Activated CD8-positive, alpha-beta memory T cell treated with anti-CD3 and anti-CD28 coated beads, Interleukin-2, amount 50 U/mL, for 1 hour (primary cell): ENCODE data around the gene MIPOL1.
"Not testable (repeated sequence)": the region's sequence is repeated elsewhere in the genome, so short reads cannot be mapped to it uniquely, and the experiment has no call there.

Experiments
- DNase-seq: peaks from one replicate; pipeline ENCODE4 v3.0.0-alpha.2; 2020; ENCODE audit errors: extremely low read depth

MIPOL1 gene

DNA sequence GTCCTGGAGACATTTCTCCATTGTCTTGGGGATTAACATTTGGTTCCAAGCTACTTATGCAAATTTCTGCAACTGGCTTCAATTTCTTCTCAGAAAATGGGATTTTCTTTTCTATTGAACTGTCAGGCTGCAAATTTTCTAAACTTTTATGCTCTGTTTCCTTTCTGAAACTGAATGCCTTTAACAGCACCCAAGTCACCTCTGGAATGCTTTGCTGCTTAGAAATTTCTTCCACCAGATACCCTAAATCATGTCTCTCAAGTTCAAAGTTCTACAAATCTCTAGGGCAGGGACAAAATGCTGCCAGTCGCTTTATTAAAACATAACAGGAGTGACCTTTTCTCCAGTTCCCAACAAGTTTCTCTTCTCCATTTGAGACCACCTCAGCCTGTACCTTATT, 264.7 kb downstream of the MIPOL1 start:
- not testable (repeated sequence) for DNase-seq

DNA sequence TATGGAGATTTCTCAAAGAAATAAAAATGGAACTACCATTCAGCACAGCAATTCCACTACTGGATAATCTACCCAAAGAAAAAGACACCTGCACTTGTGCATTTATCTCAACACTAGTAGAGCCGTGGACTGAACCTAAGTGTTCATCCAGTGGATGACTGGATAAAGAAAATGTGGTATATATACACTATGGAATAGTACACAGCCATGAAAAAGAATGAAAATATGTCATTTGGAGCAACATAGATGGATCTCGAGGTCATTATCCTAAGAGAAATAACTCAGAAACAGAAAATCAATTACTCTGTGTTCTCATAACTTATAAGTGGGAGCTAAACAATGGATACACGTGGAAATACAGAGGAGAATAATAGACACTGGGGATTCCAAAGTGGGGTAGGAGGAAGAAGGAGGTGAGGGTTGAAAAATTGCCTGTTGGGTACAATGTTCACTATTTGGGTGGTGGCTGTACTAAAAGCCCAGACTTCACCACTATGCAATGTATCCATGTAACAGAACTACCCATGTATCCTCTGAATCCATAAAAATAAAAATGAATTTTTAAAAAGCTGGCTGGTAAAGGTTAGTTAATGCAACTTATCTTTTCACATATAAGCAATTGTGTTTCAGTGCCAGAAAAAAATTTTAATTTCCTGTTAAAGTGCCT, 266.6 kb downstream of the MIPOL1 start:
- DNase-seq = no peak

DNA sequence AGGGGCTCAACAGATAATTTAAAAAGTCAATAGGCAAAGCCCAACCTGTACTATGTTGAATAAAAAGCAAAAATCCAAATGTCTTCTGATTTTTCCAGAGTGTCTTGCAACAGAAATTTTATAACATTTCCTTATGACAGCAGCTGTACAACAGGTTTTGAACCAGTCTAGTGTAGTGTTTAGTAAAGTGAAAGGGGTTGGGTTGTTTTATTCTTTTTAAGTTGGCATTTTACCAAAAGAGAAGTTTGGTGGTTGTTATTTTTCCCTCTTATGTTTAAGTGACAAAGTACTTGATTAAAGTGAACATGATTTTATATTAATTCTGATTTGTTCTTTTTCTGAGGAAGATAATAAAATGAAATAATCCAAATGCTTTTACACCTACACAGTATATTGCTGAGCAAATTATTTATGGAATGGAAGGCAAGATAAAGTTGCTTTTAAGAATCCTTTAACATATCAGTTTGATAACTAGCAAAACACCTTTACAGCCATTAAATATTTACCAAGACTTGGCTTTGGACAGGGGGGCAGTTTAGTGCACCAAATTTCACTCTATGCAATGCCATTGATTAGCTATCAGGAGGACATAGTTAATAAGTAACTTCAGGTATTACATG, 268.4 kb downstream of the MIPOL1 start:
- DNase-seq = no peak

DNA sequence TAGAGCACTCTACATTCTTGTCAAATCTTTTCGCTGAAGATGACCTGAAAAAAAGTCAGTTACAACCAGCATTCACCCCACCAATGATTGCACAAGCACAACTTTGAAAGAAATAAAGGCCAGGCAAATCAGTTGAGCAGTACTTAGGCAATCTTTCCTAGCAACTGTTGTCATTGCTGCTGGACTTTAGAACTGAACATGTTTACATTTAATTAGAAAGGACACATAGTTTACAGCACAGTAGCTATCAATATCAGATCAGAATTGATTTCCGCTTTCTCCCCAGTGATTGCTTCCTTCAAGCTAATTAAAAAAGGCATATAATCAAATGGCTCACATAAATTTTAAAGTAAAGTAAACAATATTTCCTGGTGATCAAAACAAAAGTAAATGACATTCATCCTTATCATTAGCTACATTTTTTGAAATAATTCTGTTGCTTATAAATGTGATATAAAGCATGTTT, 268.9 kb downstream of the MIPOL1 start:
- DNase-seq = no peak

DNA sequence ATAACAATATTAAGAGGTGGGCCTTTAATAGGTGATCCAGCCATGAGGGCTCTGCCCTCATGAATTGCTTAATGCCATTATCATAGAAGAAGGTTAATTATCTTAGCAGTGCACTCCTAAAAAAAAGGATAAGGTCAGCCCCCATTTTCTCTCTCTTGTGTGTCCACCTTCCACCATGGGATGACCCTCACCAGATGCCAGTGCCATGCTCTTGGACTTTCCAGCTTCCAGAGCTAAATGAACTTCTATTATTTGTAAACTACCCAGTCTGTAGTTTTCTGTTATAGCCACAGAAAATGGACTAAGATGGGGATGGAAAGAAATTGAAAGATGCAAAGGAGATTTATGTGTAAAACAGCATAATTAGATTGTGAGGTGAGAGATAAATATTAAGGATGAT, 271.9 kb downstream of the MIPOL1 start:
- DNase-seq = no peak

DNA sequence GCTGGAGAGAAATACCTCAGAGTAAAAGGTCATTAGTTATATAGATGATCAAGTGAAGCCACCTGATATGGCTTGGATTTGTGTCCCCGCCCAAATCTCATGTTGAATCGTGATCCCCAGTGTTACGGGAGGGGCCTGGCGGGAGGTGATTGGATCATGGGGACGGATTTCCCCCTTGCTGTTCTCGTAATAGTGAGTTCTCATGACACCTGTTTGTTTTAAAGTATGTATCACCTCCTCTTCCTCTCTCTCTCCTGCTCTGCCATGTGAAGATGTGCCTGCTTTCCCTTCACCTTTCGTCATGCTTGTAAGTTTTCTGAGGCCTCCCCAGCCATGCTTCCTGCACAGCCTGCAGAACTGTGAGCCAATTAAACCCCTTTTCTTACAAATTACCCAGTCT, 272.5 kb downstream of the MIPOL1 start:
- DNase-seq = no peak

DNA sequence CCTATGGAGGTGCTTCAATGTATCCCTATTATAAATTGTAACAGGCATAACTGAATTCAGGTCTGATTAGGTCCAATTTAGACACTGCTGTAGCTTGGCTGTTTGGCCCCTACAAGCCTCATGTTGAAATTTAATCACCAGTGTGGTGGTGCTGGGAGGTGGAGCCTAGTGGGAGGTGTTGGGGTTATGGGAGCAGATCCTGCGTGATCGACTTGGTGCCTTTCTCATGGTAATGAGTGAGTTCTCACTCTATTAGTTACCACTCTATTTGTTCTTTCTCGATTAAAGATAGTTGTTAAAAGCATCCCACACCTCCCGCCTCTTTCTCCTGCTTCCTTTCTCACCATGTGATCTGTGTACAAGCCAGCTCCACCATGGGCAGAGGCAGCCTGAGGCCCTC, 275.2 kb downstream of the MIPOL1 start:
- no peak for DNase-seq

DNA sequence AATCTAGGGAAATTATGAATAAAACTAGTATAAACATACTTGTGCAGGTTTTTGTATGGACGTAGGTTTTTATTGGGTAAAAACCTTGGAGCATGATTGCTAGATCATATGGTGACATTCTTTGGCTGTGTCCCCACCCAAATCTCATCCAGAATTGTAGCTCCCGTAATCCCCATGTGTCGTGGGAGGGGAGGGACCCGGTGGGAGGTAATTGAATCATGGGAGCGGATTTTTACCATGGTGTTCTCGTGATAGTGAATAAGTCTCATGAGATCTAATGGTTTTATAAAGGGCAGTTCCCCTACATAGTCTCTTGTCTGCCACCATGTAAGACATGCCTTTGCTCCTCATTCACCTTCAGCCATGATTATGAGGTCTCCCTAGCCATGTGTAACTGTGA, 276.5 kb downstream of the MIPOL1 start:
- no peak for DNase-seq

DNA sequence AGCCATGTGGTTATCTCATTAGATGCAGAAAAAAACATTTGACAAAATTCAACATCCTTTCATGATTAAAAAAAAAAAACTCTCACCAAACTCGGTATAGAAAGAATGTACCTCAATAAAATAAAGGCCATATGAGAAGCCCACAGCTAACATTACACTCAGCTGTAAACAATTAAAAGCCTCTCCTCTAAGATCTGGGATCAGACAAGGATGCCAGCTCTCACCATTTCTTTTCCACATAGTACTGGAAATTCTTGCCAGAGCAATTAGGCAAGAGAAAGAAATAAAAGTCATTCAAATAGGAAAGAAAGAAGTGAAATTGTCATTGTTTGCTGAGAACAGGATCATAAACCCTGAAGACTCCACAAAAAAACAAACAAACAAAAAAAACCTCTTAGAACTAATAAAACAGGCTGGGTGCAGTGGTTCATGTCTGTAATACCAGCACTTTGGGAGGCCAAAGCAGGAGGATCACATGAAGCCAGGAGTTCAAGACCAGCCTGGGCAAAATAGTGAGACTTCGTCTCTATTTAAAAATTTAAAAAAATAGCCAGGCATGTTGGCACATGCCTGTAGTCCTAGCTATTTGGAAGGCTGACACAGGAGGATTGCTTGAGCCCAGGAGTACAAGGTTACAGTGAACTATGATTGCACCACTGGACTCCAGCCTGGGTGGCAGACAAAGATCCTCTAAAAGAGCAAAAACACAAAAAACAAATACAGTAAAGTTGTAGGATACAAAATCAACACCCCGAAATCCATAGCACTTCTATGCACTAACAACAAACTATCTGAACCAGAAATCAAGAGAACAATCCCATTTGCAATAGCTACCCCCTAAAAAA, 282.9 kb downstream of the MIPOL1 start:
- no peak for DNase-seq

DNA sequence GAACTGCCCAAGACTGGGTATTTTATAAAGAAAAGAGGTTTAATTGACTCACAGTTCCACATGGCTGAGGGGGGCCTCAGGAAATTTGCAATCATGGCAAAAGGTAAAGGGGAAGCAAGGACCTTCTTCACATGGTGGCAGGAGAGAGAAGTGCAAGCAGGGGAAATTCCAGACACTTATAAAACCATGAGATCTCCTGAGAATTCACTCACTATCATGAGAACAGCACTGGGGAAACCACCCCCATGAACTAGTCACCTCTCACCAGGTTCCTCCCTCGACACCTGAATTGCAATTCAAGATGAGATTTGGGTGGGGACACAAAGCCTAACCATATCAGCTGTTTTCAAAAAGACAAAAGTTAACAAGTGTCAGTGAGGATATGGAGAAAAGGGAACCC, 284.7 kb downstream of the MIPOL1 start:
- no peak for DNase-seq

DNA sequence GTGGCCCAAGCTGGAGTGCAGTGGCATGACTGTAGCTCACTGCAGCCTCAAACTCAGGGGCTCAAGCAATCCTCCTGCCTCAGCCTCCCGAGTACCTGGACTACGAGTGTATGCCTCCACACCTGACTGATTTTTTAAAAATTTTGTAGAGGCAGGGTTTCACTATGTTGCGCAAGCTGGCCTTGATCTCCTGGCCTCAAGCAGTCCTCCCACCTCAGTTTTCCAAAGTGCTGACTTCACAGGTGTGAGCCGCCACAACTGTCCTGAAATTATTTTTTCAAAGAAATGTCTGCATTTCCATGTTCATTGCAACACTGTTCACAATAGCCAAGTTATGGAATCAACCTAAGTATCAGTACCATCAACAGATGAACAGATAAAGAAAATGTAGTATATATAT, 285.9 kb downstream of the MIPOL1 start:
- no peak for DNase-seq

DNA sequence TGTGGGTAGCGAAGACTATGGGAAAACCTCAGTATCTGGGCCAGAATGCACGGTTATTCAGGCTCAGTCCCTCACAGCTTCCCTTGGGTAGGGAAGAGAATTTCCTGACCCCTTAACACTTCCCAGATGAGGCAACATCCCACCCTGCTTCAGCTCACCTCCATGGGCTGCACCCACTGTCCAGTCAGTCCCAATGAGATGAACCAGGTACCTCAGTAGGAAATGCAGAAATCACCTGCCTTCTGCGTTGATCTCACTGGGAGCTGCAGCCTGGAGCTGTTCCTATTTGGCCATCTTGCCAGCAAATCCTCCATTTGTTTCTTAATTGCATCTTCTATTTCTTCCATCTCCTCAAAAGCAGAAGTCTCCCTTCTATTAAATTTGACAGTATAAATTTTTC, 292.9 kb downstream of the MIPOL1 start:
- no peak for DNase-seq

DNA sequence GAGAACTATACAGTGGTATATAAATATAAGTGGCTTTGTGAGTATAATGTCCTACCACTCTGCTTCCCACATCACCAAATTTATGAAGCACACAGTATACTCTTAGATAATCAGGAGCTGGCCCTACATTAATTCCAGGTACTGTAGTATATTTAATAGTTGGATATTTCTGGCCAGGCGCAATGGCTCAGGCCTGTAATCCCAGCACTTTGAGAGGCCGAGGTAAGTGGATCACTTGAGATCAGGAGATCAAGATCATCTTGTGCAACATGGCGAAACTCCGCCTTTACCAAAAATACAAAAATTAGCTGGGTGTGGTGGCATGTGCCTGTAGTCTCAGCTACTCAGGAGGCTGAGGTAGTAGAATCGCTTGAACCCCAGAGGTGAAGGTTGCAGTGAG, 293.3 kb downstream of the MIPOL1 start:
- DNase-seq = no peak

DNA sequence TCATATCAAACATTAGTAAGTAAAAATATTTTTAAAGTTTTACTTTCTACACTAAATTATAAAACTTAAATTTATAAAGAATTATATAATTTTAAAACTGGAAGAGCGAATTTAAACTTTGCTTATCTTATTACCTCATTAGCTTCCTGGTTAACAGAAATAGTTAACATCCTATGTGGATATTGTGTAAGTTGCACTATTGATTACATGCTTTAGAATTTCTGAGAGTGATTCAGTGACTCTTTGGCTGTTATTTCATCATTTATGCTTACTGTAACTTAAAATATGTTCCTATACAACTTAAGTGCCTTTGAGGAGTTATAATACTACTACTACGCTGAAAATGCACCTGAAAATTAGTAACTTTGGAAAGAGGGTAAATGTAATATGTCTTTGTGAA, 295.9 kb downstream of the MIPOL1 start:
- DNase-seq = no peak

DNA sequence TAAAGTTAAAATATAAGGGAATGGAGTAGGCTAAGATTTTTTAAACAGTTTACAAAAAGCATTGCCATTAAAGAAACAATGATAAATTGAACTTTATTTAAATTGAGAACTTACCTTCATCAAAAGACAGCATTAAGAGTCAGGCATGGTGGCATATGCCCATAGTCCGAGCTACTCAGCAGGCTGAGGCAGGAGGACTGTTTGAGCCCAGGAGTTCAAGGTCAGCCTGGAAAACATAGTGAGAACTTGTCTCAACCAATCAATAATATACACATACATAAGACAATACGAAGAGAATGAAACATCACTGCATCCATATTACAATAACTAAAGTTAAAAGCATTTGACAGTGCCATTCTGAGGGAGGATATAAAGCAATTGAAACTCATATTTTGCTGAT, 299.7 kb downstream of the MIPOL1 start:
- DNase-seq = no peak

DNA sequence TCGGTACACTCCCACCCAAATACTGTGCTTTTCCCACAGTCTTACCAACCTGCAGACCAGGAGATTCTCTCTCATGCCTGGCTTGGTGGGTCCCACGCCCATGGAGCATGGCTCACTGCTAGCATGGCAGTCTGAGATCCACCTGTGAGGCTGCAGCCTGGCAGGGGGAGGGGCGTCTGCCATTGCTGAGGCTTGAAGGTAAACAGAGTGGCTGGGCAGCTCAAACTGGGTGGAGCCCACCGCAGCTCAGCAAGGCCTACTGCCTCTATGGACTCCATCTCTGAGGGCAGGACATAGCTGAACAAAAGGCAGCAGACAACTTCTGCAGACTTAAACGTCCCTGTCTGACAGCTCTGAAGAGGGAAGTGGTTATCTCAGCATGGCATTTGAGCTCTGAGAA, 304.1 kb downstream of the MIPOL1 start:
- no peak for DNase-seq

DNA sequence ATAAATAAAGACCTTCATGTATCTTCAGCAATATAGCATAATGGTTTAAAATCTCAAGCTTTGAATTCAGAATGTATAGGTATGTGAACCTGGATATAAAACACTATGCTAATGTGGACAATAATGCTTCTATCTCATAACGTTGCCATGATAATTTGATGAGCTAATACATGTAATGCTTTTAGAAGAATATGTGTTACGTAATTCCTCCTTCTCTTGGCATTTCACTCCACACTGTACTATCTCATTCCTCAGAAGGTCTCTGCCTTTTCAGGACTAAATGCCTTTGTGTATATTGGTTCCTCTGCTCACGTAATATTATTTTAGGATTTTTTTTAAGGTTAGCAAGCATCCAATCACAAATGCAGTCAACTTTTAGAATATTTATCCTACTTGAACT, 310.8 kb downstream of the MIPOL1 start:
- DNase-seq = no peak

DNA sequence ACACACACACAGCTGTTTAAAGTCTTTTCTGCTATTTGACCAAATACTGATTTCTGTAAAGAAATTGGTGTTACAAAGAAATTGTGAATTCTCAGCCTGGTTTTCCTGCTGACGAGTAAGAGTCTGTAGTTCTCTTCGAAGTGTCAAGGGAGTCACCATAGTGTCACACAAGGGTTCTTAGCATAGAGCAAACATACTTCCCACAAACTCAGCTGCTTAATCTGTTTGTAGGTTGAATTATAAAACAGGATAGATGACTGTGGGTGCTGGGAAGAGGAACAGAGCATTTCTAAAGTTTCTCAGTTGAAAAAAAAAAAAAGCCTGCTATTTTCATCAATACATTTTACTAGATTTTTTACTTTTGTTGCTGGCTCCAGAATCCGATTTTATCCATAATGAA, 314.4 kb downstream of the MIPOL1 start:
- no peak for DNase-seq

DNA sequence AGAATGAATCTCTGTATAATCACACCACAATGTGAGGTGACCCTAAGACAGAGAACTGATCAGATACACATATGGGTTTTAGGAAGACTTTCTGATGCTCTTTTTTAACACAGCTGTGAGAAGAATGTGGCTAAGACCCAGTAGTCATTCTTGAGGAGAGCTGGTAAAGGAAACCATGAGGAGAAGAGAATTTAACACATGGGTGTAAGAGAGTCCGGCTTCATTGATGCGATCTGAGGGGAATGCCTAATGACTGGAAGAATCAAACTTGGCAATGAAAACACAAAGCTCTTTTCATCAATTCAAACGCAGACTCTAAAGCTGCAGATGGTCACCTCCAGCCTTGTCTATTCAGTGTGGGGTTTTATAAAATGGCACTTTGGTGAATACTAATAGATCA, 318.0 kb downstream of the MIPOL1 start:
- DNase-seq = no peak

DNA sequence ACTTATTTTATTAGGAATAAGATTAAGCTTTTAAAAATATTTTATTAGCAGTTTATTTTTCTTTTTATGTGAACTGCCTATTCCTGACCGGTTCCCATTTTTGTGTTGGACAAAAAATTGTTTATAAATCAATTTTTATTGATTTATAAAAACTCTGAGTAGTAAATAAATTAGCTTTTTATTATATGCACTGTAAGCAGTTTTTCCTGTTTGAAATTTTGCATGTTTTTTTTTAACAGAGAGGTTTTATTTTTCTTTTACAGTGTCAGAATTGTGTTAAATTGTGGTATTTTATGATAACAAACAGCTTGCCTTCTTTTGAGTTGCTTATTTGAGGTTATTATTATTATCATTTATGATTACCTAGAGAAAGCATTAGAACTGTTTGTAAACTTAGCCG, 329.3 kb downstream of the MIPOL1 start:
- no peak for DNase-seq

DNA sequence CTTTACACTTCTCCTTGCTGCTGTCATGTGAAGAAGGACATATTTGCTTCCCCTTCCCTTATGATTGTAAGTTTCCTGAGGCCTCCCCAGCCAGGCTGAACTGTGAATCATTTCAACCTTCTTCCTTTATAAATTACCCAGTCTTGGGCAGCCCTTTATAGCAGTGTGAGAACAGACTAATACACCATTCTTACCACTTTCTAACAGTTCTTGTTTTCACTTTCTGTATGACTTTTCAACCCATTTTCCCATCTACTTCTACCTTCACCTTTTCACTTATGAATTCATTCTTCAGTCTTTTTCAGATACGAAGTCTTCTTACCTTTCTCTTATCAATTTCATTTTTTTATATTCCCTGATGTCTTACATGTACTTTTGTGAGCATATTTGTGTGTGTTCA, 342.3 kb downstream of the MIPOL1 start:
- DNase-seq = no peak

DNA sequence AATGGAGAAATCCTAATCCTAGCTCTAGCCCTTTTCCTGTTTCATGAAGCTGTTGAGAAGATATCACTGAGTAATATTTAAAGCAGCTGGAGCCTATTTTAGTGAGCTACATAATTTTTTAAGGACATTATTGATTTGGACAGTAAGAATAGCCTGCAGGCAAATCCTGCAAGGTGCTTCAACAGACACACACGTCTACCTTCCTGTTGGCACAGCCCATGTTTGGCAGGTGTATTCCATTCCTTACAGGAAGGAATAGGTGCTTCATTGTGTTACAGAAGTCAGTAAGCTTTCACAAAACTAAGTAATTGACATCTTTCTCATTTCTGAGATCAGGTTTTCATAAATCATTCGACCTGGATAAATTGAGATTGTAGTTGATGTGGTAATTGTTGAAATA, 346.7 kb downstream of the MIPOL1 start:
- no peak for DNase-seq

DNA sequence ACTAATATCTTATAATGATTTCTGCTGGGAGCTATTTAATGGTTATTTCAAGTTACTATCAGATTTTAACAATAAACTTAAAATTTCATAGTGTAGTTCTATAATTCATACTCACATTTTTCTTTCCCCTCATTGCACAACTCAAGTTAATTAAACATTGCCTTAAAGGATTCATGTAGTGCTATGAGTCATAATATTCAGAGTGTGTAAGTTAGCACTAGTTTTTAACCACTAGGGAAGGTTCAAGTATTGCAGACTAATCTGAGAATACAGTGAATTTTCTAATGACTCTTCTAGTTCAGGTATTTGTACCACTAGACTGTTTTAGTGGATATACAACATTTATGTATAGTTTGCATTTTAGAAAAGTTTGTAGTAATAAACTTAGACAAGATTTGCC, 347.4 kb downstream of the MIPOL1 start:
- no peak for DNase-seq
